HCT116 (cell line): ENCODE results near the gene PADI4. TPM values are rescaled to one million over a fixed set of nuclear protein-coding genes. Genes with fewer than 3 reads are reported as not detected.

ENCODE experiments used
- ATAC-seq: fragments of 200-7000 bp; cut with Tn5 transposase; 2 replicates; pipeline ENCODE4 v1.9.1; 2020; ENCODE audit warnings: mild to moderate bottlenecking, moderate library complexity
- BruUV-seq: library from RNA; stranded (reverse); fragments of 400-500 nt; replicated peaks from 2 replicates; lab custom pipeline; 2021; lab: Mats Ljungman, UMichigan
- CTCF ChIA-PET: fragments of 300-600 bp; sonication (Branson Sonifier 250); formaldehyde crosslinking; loops from one replicate; lab custom pipeline; 2021; ENCODE audit warnings: antibody characterized with exemption; lab: Charles Lee
- POLR2A ChIA-PET: fragments of 300-600, 350-600 bp; sonication (Branson Sonifier 250); formaldehyde crosslinking; loops from one replicate; lab custom pipeline; 2021; ENCODE audit warnings: antibody characterized with exemption; lab: Charles Lee
- RAD21 ChIA-PET, 2 experiments: fragments of 300-600 bp; sonication (Branson Sonifier 250); formaldehyde crosslinking; loops; one replicate each; lab custom pipeline; 2023; ENCODE audit warnings: low total read pairs in 2 of 2; ENCODE audit not compliant: uncharacterized antibody in 2 of 2, unreplicated experiment in 2 of 2, low non-redundant PET in 1 of 2; lab: Charles Lee
- DNase-seq: peaks from one replicate; pipeline ENCODE4 v3.0.0-alpha.2; 2010; ENCODE audit warnings: low read depth, low spot score
- H2AFZ ChIP-seq: fragments of 200-600 bp; shearing (Covaris generic), sonication (generic); 2 replicates; pipeline ENCODE4 v1.6.1; 2017; ENCODE audit warnings: low read depth, mixed run types, mixed read lengths, antibody characterized with exemption, low read length; ENCODE audit not compliant: poor library complexity, severe bottlenecking
- H3K27ac ChIP-seq: 2 replicates; pipeline ENCODE4 v1.5.1; 2012; ENCODE audit warnings: low read depth, low read length
- H3K27me3 ChIP-seq: fragments of 200-600 bp; sonication (generic); 2 replicates; pipeline ENCODE4 v1.6.1; 2016; ENCODE audit warnings: mixed run types, low read length, mixed read lengths; ENCODE audit not compliant: insufficient read depth
- H3K36me3 ChIP-seq, 2 experiments: fragments of 200-500 bp in 1 of 2; fragments of 200-600 bp in 1 of 2; sonication (Bioruptor generic) in 1 of 2; sonication (generic) in 1 of 2; 2 replicates each; pipeline versions ENCODE4 v1.5.1 to v1.6.1; 2014 to 2016; ENCODE audit warnings: low read length in 2 of 2, inconsistent platforms in 1 of 2, mixed read lengths in 1 of 2, mixed run types in 1 of 2; ENCODE audit not compliant: insufficient read depth in 2 of 2, control insufficient read depth in 1 of 2
- H3K4me1 ChIP-seq, 2 experiments: fragments of 200-600 bp in 1 of 2; sonication (generic) in 1 of 2; 2 replicates each; pipeline versions ENCODE4 v1.5.1 to v1.6.1; 2012 to 2017; ENCODE audit warnings: low read length in 2 of 2, inconsistent platforms in 1 of 2, mild to moderate bottlenecking in 1 of 2, mixed read lengths in 1 of 2, mixed run types in 1 of 2, moderate library complexity in 1 of 2; ENCODE audit not compliant: insufficient read depth in 2 of 2, control insufficient read depth in 1 of 2
- H3K4me2 ChIP-seq: fragments of 200-600 bp; sonication (generic); 2 replicates; pipeline ENCODE4 v1.6.1; 2017; ENCODE audit warnings: mixed run types, low read length, mixed read lengths
- H3K4me3 ChIP-seq, 2 experiments: fragments of 200-600 bp in 1 of 2; sonication (generic) in 1 of 2; replicated peaks in 1 of 2; 2 replicates each; pipeline ENCODE4 v1.5.1; 2011 to 2016; ENCODE audit warnings: low read length in 2 of 2, control low read depth in 1 of 2, low read depth in 1 of 2, mild to moderate bottlenecking in 1 of 2, mixed read lengths in 1 of 2, mixed run types in 1 of 2
- H3K79me2 ChIP-seq: fragments of 200-600 bp; sonication (generic); 2 replicates; pipeline ENCODE4 v1.6.1; 2017; ENCODE audit warnings: mild to moderate bottlenecking, mixed run types, low read length, moderate library complexity, mixed read lengths; ENCODE audit not compliant: insufficient read depth
- H3K9ac ChIP-seq: fragments of 200-600 bp; sonication (generic); 2 replicates; pipeline ENCODE4 v1.6.1; 2016; ENCODE audit warnings: low read length, mixed read lengths
- H3K9me2 ChIP-seq: fragments of 200-600 bp; sonication (generic), shearing (Covaris generic); 2 replicates; pipeline ENCODE4 v1.6.1; 2017; ENCODE audit warnings: mixed run types, mild to moderate bottlenecking, moderate library complexity; ENCODE audit not compliant: insufficient read depth
- H3K9me3 ChIP-seq, 2 experiments: fragments of 200-500 bp in 1 of 2; fragments of 200-600 bp in 1 of 2; sonication (Bioruptor generic) in 1 of 2; sonication (generic) in 1 of 2; 2 replicates each; pipeline ENCODE4 v1.6.1; 2014 to 2017; ENCODE audit warnings: low read length in 2 of 2, mixed read lengths in 2 of 2, inconsistent platforms in 1 of 2, low read depth in 1 of 2, mild to moderate bottlenecking in 1 of 2, mixed run types in 1 of 2, moderate library complexity in 1 of 2; ENCODE audit not compliant: control insufficient read depth in 1 of 2, insufficient read depth in 1 of 2
- H4K20me1 ChIP-seq: fragments of 200-600 bp; sonication (generic), shearing (Covaris generic); 2 replicates; pipeline ENCODE4 v1.6.1; 2017; ENCODE audit warnings: mixed run types, mild to moderate bottlenecking, moderate library complexity; ENCODE audit not compliant: insufficient read depth
- CBX3 ChIP-seq: IDR thresholded peaks from 2 replicates; pipeline ENCODE4 v1.6.1; 2012; ENCODE audit warnings: low read depth
- CEBPB ChIP-seq: IDR thresholded peaks from 2 replicates; pipeline ENCODE4 v1.6.1; 2012; ENCODE audit warnings: low read depth
- CTCF ChIP-seq, 3 experiments: fragments of 200-600 bp in 1 of 3; sonication (generic) in 1 of 3; IDR thresholded peaks in 2 of 3; conservative IDR thresholded peaks in 1 of 3; 2 replicates each; pipeline ENCODE4 v1.5.1; 2012 to 2017; ENCODE audit warnings: low read depth in 2 of 3, low read length in 2 of 3, antibody characterized with exemption in 1 of 3, borderline replicate concordance in 1 of 3, control low read depth in 1 of 3, mild to moderate bottlenecking in 1 of 3, mixed read lengths in 1 of 3, mixed run types in 1 of 3, moderate library complexity in 1 of 3; ENCODE audit not compliant: insufficient read depth in 1 of 3
- ELF1 ChIP-seq: IDR thresholded peaks from 2 replicates; pipeline ENCODE4 v1.6.1; 2012; ENCODE audit warnings: low read depth, borderline replicate concordance
- EZH2 ChIP-seq: fragments of 200-600 bp; sonication (generic); IDR thresholded peaks from 2 replicates; pipeline ENCODE4 v1.6.1; 2017; ENCODE audit warnings: antibody characterized with exemption, mixed run types
- EZH2phosphoT487 ChIP-seq: fragments of 200-600 bp; IDR thresholded peaks from 2 replicates; pipeline ENCODE4 v1.6.1; 2018; ENCODE audit warnings: antibody characterized with exemption, borderline replicate concordance
- FOSL1 ChIP-seq: IDR thresholded peaks from 2 replicates; pipeline ENCODE4 v1.6.1; 2012; ENCODE audit warnings: low read depth
- JUND ChIP-seq: IDR thresholded peaks from 2 replicates; pipeline ENCODE4 v1.6.1; 2012
- POLR2A ChIP-seq: IDR thresholded peaks from 2 replicates; pipeline ENCODE4 v1.7.0; 2011; ENCODE audit warnings: borderline replicate concordance; ENCODE audit not compliant: insufficient read depth, insufficient read length; ENCODE audit errors: extremely low read depth
- POLR2AphosphoS5 ChIP-seq: IDR thresholded peaks from 2 replicates; pipeline ENCODE4 v1.6.1; 2011; ENCODE audit warnings: mild to moderate bottlenecking, low read depth, low read length, moderate library complexity
- SIN3A ChIP-seq: IDR thresholded peaks from 2 replicates; pipeline ENCODE4 v1.6.1; 2012; ENCODE audit warnings: low read depth
- SP1 ChIP-seq: IDR thresholded peaks from 2 replicates; pipeline ENCODE4 v1.6.1; 2012; ENCODE audit warnings: low read depth
- SRF ChIP-seq: IDR thresholded peaks from 2 replicates; pipeline ENCODE4 v1.6.1; 2012; ENCODE audit warnings: low read depth
- TCF7L2 ChIP-seq: IDR thresholded peaks from 2 replicates; pipeline ENCODE4 v1.7.0; 2011; ENCODE audit warnings: borderline replicate concordance, inconsistent platforms; ENCODE audit not compliant: insufficient read depth, insufficient read length; ENCODE audit errors: extremely low read depth
- YY1 ChIP-seq: IDR thresholded peaks from 2 replicates; pipeline ENCODE4 v1.6.1; 2011; ENCODE audit warnings: low read length, low read depth, moderate library complexity, mild to moderate bottlenecking; ENCODE audit not compliant: insufficient replicate concordance; ENCODE audit errors: extremely low read depth
- ZFX ChIP-seq: fragments of 450-650 bp; IDR thresholded peaks from 2 replicates; pipeline ENCODE4 v1.6.1; 2017
- intact Hi-C: fragments of 100-400 bp; cut with micrococcal nuclease; formaldehyde crosslinking; loops from 2 replicates; pipeline ENCODE4 v1.10.0; 2022
- total RNA-seq: library from RNA; stranded (reverse); gene quantifications from one replicate; pipeline ENCODE4 v1.2.1, GENCODE V29; 2021; ENCODE audit not compliant: unreplicated experiment
- TF ChIP-seq, protein P1 (sequence below): IDR thresholded peaks from 2 replicates; pipeline ENCODE4 v1.6.1; 2011; ENCODE audit warnings: mild to moderate bottlenecking, low read length, moderate library complexity; ENCODE audit not compliant: insufficient replicate concordance; ENCODE audit errors: extremely low read depth
- TF ChIP-seq, protein P2 (sequence below): IDR thresholded peaks from 2 replicates; pipeline ENCODE4 v1.6.1; 2012

The PADI4 gene
- total RNA-seq, 1 experiment from 2014 or later: 0.44 TPM

- no peaks in the 10 kb centered on the region for H3K9me3 ChIP-seq
- H3K27me3 ChIP-seq: no peaks in the 10 kb centered on the region; the same call in 1 of the 2 replicates
- no peaks in the 10 kb centered on the region for H3K79me2 ChIP-seq
- DNase-seq (no peak), ATAC-seq (no peak)
- H3K4me1 ChIP-seq: peaks cover 10 to 19% of the 10 kb centered on the region in 2 experiments
- intact Hi-C loops: no loop called here
- no TSS peak for BruUV-seq
- H3K9me2 ChIP-seq: no peaks in the 10 kb centered on the region
- ChIA-PET RAD21 (no interaction called here), CTCF (interaction anchor here (0.9 kb wide), 1 partner anchor 16 kb away, joined by 3 read pairs; no protein-coding TSS in a partner anchor), POLR2A (no interaction called here)
- no peak overlapping the region for H3K9ac ChIP-seq
- H3K36me3 ChIP-seq: no peaks in the 10 kb centered on the region
- no peak for TF ChIP-seq FOSL1
- TF ChIP-seq, all 23 proteins: peak for 0
- Histone ChIP-seq H3K4me3 (no peak overlapping the region), H3K4me2 (no peak overlapping the region), H4K20me1 (no peaks in the 10 kb centered on the region), H2AFZ (no peak overlapping the region), H3K27ac (no peak overlapping the region)
Measured at GRCh38 chr1:17289721-17290120, 18.3 kb upstream of the PADI4 start.

DNA sequence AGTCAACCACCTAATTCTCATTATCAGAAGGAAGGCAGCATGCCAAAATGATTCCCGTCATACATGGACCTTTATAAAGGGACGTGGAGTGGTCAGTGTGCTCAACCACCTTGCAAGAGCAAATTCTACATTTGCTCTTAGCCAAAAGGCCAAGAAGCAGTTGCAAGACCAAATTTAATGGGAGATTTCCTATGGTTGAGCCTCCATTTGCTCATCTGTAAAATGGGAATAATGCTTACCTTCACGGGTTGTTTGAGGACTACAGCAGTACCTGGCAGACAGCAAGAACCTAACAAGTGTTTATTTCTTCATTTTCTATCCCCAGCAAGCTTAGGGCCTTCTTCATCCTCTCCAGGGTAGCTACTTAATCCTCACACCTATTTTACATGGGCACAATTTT, 17.4 kb upstream of the PADI4 start:
- Histone ChIP-seq H3K4me1 (peaks cover 10 to 19% of the 10 kb centered on the region in 2 experiments), H3K79me2 (no peaks in the 10 kb centered on the region), H3K36me3 (no peaks in the 10 kb centered on the region), H3K9me2 (no peaks in the 10 kb centered on the region), H3K27ac (no peak overlapping the region), H3K9ac (no peak overlapping the region), H3K27me3 (no peaks in the 10 kb centered on the region; the same call in 1 of the 2 replicates), H3K4me3 (no peak overlapping the region), H4K20me1 (no peaks in the 10 kb centered on the region), H3K9me3 (no peaks in the 10 kb centered on the region), H3K4me2 (no peak overlapping the region), H2AFZ (no peak overlapping the region)
- ChIA-PET CTCF (no interaction called here), RAD21 (no interaction called here), POLR2A (no interaction called here)
- TF ChIP-seq EZH2 (no peak), ELF1 (no peak), TCF7L2 (no peak), JUND (no peak), SRF (no peak), YY1 (no peak), SIN3A (no peak), CTCF (IDR thresholded peaks at IDR 0.05 in 2 of 3, conservative IDR thresholded peaks at IDR 0.05 in 1 of 3; ENCODE audit: borderline replicate concordance in 1 of 3, insufficient read depth in 1 of 3, low read depth in 2 of 3, low read length in 2 of 3) (no peak), POLR2A (no peak), SP1 (no peak), POLR2AphosphoS5 (no peak), CEBPB (no peak), EZH2phosphoT487 (no peak), CBX3 (no peak), ZFX (no peak)
- TF ChIP-seq, protein P1, sequence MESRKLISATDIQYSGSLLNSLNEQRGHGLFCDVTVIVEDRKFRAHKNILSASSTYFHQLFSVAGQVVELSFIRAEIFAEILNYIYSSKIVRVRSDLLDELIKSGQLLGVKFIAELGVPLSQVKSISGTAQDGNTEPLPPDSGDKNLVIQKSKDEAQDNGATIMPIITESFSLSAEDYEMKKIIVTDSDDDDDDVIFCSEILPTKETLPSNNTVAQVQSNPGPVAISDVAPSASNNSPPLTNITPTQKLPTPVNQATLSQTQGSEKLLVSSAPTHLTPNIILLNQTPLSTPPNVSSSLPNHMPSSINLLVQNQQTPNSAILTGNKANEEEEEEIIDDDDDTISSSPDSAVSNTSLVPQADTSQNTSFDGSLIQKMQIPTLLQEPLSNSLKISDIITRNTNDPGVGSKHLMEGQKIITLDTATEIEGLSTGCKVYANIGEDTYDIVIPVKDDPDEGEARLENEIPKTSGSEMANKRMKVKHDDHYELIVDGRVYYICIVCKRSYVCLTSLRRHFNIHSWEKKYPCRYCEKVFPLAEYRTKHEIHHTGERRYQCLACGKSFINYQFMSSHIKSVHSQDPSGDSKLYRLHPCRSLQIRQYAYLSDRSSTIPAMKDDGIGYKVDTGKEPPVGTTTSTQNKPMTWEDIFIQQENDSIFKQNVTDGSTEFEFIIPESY: no peak
- TF ChIP-seq, protein P2, sequence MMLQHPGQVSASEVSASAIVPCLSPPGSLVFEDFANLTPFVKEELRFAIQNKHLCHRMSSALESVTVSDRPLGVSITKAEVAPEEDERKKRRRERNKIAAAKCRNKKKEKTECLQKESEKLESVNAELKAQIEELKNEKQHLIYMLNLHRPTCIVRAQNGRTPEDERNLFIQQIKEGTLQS: no peak
- ATAC-seq (no peak), DNase-seq (no peak)
- no TSS peak for BruUV-seq
- intact Hi-C loops: no loop called here
